Mucosa of descending colon (tissue), 3 donors: ENCODE measurements around the gene VIT. TPM values are rescaled to one million over a fixed set of nuclear protein-coding genes. Genes with fewer than 3 reads are reported as not detected.
A peak's percentile ranks its signal among the peaks of the same experiment; 100 is the strongest.

Experiments
- ATAC-seq: fragments of 200-7000 bp; cut with Tn5 transposase; one replicate; pipeline ENCODE4 v1.9.1; 2020; ENCODE audit warnings: mild to moderate bottlenecking, moderate library complexity
- DNase-seq, 3 donors: peaks; one replicate each; pipeline ENCODE4 v3.0.0-alpha.2; 2020
- H3K36me3 ChIP-seq: fragments of 200-600 bp; one replicate; pipeline ENCODE4 v1.8.0; 2021; ENCODE audit warnings: low read depth, mild to moderate bottlenecking
- H3K4me1 ChIP-seq: fragments of 200-600 bp; one replicate; pipeline ENCODE4 v1.8.0; 2021; ENCODE audit warnings: low read depth, mild to moderate bottlenecking
- H3K4me3 ChIP-seq: fragments of 200-600 bp; one replicate; pipeline ENCODE4 v1.8.0; 2021; ENCODE audit warnings: mild to moderate bottlenecking
- H3K9me3 ChIP-seq: fragments of 200-600 bp; one replicate; pipeline ENCODE4 v1.8.0; 2021; ENCODE audit warnings: mild to moderate bottlenecking
- intact Hi-C, 2 donors: fragments of 100-400 bp; cut with DNase I in 1 of 2; cut with micrococcal nuclease in 1 of 2; formaldehyde crosslinking; loops; one replicate each; pipeline versions ENCODE4 v1.11.0 to v1.11.1; 2022; cut with DNase I, micrococcal nuclease
- total RNA-seq, 3 donors: library from RNA; stranded (reverse); fragmentation: NEBNext Ultra II Directional in 2 of 3; extraction: Animal tissue kit (Norgen Biotek cat#: 25700) in 2 of 3; gene quantifications; one replicate each; pipeline versions ENCODE4 v1.2.1 to v1.2.4, GENCODE V29; 2021 to 2023
- TF ChIP-seq, protein P1 (sequence below): fragments of 200-600 bp; IDR thresholded peaks from one replicate; pipeline ENCODE4 v1.8.0; 2022; ENCODE audit warnings: antibody characterized with exemption, mild to moderate bottlenecking
- donor health status: DM: no; HTN: no; CAD: no; lungs with moderate emphysema.
- donor health status: DM: no; HTN: no; CAD: no.
- donor health status: DM: no; HTN: yes; CAD: no.

The VIT gene
- total RNA-seq, 3 donors from 2014 or later: 1.3 to 3.5 TPM; not detected in 1

DNA sequence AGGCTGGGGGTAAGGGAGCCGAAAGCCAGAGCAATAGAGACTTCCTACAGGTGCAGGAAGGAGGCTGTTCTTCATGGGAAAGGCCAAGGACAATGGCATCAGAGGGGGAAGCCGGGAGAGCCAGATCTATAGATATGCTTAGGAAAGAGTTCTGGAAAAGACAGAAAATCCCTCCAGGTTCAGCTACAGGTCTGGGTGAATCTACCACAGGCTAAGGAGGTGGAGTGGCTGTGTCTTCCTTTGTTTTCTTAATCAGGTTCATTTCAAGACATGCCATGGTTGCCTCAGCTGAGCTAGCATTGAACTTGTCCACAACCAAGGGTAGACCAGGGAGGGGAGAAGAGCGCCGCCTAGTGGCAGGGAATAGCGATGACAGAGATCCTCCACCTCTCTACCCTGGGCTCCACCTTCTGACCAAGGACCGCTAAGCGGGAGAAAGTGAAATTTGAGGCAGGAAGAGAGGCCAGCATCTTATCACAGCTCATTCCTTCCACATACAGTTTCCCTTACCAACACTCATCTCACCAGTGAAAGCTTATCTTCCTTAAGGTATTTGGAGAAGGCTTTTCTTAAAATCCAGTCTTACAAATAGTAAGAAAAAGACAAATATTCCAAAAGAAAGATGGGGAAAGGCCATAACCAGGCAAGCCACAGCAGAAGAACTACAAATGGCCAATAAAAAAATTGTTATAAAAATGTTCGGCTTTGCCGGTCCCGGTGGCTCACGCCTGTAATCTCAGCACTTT, 74.2 kb downstream of the VIT start:
- no peak overlapping the region for H3K4me3 ChIP-seq
- ATAC-seq: peak; percentile 75
- no peaks in the 10 kb centered on the region for H3K4me1 ChIP-seq
- peak in 2 of 3 donors; percentile 28 to 47 for DNase-seq
- TF ChIP-seq, protein P1, sequence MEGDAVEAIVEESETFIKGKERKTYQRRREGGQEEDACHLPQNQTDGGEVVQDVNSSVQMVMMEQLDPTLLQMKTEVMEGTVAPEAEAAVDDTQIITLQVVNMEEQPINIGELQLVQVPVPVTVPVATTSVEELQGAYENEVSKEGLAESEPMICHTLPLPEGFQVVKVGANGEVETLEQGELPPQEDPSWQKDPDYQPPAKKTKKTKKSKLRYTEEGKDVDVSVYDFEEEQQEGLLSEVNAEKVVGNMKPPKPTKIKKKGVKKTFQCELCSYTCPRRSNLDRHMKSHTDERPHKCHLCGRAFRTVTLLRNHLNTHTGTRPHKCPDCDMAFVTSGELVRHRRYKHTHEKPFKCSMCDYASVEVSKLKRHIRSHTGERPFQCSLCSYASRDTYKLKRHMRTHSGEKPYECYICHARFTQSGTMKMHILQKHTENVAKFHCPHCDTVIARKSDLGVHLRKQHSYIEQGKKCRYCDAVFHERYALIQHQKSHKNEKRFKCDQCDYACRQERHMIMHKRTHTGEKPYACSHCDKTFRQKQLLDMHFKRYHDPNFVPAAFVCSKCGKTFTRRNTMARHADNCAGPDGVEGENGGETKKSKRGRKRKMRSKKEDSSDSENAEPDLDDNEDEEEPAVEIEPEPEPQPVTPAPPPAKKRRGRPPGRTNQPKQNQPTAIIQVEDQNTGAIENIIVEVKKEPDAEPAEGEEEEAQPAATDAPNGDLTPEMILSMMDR: no peak
- H3K9me3 ChIP-seq: no peaks in the 10 kb centered on the region
- intact Hi-C loops: no loop called here
- no peaks in the 10 kb centered on the region for H3K36me3 ChIP-seq

DNA sequence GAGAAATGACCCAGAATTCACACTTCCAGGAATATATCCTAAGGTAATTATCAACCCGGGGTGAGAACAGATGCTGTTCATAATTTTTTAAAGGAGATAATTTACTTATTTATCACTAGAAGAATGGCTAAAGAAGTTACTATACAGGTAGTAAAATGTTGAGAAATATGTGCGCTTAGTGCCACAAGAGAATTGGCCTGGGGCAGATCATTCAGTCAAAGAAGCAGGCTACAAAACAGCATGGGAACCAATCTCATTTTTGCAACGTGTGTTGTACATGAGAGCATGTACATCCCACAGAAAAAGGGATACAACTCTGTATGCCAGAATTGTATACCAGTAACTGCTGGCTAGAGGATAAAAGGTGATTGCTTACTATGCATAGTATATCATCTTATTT, 75.2 kb downstream of the VIT start:
- Histone ChIP-seq H3K4me3 (no peak overlapping the region), H3K9me3 (no peaks in the 10 kb centered on the region), H3K36me3 (no peaks in the 10 kb centered on the region), H3K4me1 (no peaks in the 10 kb centered on the region)
- TF ChIP-seq, protein P1: no peak
- intact Hi-C loops: no loop called here
- no peak for DNase-seq
- no peak for ATAC-seq

DNA sequence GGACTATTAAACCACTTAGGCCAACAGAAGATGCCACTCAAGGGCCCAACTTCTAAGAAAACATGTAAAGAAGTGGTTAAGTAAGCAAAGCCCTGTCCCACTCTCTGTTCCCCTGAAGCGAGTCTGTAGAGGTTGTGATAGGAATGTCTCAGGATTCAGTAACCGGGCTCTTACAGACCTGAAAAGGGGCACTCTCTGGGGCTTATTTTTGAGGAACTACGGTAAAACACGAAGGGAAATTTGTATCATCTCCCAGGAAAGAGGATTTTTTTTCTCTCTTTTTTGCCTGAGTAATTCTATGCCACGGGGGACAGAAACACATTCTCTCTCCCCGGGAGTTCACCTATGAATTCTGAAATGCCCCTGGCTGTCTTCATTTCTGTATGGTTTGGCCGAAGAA, 77.4 kb downstream of the VIT start:
- no peaks in the 10 kb centered on the region for H3K9me3 ChIP-seq
- TF ChIP-seq, protein P1: no peak
- DNase-seq: no peak
- no peaks in the 10 kb centered on the region for H3K4me1 ChIP-seq
- no peak for ATAC-seq
- no peaks in the 10 kb centered on the region for H3K36me3 ChIP-seq
- no peak overlapping the region for H3K4me3 ChIP-seq
- intact Hi-C loops: no loop called here

DNA sequence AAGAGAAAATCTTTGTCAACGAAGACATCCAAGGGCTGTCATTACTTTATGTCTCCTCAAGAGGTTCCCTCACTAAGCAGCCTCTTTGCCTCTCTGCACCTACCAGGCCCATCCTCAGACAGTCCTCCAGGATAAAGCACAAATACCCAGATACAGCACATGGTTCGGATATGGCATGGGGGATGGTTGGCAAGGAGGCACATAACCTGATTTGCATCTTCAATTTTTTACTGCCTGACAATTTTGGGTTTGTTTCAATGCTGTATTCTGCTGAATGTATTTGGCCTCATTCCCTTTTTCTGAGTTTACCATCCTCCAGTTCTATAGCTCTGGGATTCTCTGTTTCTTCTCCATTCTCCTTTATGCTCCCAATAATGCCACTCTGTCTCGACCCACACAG, 78.8 kb downstream of the VIT start:
- no peaks in the 10 kb centered on the region for H3K9me3 ChIP-seq
- no peak overlapping the region for H3K4me3 ChIP-seq
- TF ChIP-seq, protein P1: no peak
- intact Hi-C loops: no loop called here
- no peak for ATAC-seq
- no peaks in the 10 kb centered on the region for H3K4me1 ChIP-seq
- DNase-seq: no peak
- H3K36me3 ChIP-seq: no peaks in the 10 kb centered on the region

DNA sequence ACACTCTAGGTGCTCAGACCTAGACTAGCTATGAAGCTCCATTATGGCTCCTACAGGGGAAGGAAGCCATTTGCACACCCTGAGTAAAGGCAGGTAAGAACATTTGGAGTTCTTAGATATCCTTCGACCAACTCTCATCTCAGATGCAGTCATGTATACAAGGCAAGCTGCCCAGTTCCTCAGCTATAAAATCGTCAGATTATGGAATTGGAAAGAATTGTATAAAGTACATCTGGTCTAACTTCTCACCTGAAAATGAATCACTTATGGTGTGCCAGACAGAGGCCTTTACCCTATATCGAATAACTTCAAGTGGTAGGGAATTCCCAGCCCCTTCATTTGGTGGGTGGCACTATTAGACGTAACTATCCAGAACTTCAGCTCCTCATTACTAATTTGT, 79.3 kb downstream of the VIT start:
- no peak for DNase-seq
- intact Hi-C loops: no loop called here
- H3K4me1 ChIP-seq: no peaks in the 10 kb centered on the region
- H3K4me3 ChIP-seq: no peak overlapping the region
- no peak for ATAC-seq
- TF ChIP-seq, protein P1: no peak
- H3K9me3 ChIP-seq: no peaks in the 10 kb centered on the region
- no peaks in the 10 kb centered on the region for H3K36me3 ChIP-seq
